Measurements from ENCODE around the gene DTWD2.

DTWD2 gene

GRCh38 chr5:119031011-119031886, 42.9 kb upstream of the DTWD2 start:
- Histone ChIP-seq H3K9ac (ENCODE audit: low read length) (no peak overlapping the region), H3K9me3 (replicated peaks; ENCODE audit: insufficient read depth, low read length) (no peaks in the 10 kb centered on the region), H3K36me3 (replicated peaks; ENCODE audit: insufficient read depth, low read length) (no peaks in the 10 kb centered on the region), H4K20me1 (ENCODE audit: insufficient read depth, low read length) (no peaks in the 10 kb centered on the region), H3K27me3 (replicated peaks; ENCODE audit: insufficient read depth, low read length) (no peaks in the 10 kb centered on the region), H3K27ac (ENCODE audit: low read length) (peak overlapping the region; percentile 67; the same call in 1 of the 2 replicates), H3K4me2 (ENCODE audit: low read depth, low read length) (peak overlapping the region; percentile 67), H3K79me2 (ENCODE audit: low read length) (no peaks in the 10 kb centered on the region), H3K4me3 (ENCODE audit: low read length) (peak overlapping the region; percentile 10; the same call in 1 of the 2 replicates), H3F3A (ENCODE audit: insufficient read depth, low read length) (peaks cover 17% of the 10 kb centered on the region), H3K4me1 (ENCODE audit: low read length) (peaks cover 29% of the 10 kb centered on the region), H3K9me2 (replicated peaks; ENCODE audit: insufficient read depth, low read length) (no peaks in the 10 kb centered on the region), H2AFZ (ENCODE audit: low read length) (peak overlapping the region; percentile 55)
- peak; percentile 82 for DNase-seq
- TF ChIP-seq CTCF (IDR thresholded peaks at IDR 0.05; ENCODE audit: low read length), result no peak
- TF ChIP-seq EZH2phosphoT487 (IDR thresholded peaks at IDR 0.05; ENCODE audit: low read length), result no peak
- TF ChIP-seq EZH2 (optimal IDR thresholded peaks at IDR 0.05; ENCODE audit: low read depth, low read length), result no peak

DNA sequence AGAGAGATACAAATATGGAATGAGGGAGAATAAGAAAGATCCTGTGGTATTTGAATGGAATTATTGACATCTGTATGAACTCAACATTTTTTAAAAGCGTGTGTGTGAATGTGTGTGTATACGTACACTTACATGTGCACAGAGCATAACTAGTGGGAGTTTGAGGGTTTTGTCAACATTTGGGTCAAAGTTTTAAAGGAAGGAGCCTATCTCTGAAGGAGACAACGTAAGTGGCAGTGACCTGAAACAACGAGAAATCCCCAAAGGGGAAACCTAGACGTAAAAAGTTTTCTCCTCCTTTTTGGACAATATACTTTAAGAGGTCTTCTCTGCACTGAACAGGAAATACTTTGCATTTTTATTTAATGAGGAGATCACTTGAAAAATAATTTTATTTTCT, 40.2 kb upstream of the DTWD2 start:
- H3K4me1 ChIP-seq (ENCODE audit: low read length), result peaks cover 29% of the 10 kb centered on the region
- no peaks in the 10 kb centered on the region for H3K36me3 ChIP-seq (replicated peaks; ENCODE audit: insufficient read depth, low read length)
- no peak for TF ChIP-seq EZH2phosphoT487 (IDR thresholded peaks at IDR 0.05; ENCODE audit: low read length)
- H3K9ac ChIP-seq (ENCODE audit: low read length), result no peak overlapping the region
- H3K79me2 ChIP-seq (ENCODE audit: low read length), result no peaks in the 10 kb centered on the region
- no peak overlapping the region for H3K4me2 ChIP-seq (ENCODE audit: low read depth, low read length)
- peaks cover 17% of the 10 kb centered on the region for H3F3A ChIP-seq (ENCODE audit: insufficient read depth, low read length)
- H2AFZ ChIP-seq (ENCODE audit: low read length), result no peak overlapping the region
- no peaks in the 10 kb centered on the region for H3K27me3 ChIP-seq (replicated peaks; ENCODE audit: insufficient read depth, low read length)
- H4K20me1 ChIP-seq (ENCODE audit: insufficient read depth, low read length), result no peaks in the 10 kb centered on the region
- no peaks in the 10 kb centered on the region for H3K9me3 ChIP-seq (replicated peaks; ENCODE audit: insufficient read depth, low read length)
- DNase-seq, result no peak
- no peaks in the 10 kb centered on the region for H3K9me2 ChIP-seq (replicated peaks; ENCODE audit: insufficient read depth, low read length)
- no peak overlapping the region for H3K4me3 ChIP-seq (ENCODE audit: low read length)
- H3K27ac ChIP-seq (ENCODE audit: low read length), result no peak overlapping the region

DNA sequence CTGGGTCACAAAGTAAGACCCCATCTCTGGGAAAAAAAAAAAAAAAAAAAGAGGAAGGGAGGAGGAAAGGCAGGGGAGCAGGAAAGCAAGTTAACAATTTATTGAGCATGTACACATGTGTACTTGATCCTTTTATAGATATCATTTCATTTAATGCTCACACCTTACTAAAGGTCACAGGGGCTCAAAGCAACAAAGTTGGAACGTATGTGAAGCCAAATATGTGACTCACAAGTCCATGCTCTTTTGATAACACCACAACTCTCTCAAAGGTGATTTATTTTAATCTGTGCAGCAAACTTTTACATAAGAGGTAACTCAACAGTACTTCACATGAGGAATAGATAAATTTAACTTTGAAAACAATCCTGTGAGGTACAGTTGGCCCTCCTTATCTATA, 34.4 kb upstream of the DTWD2 start:
- Histone ChIP-seq H3K4me2 (ENCODE audit: low read depth, low read length) (no peak overlapping the region), H3K9ac (ENCODE audit: low read length) (no peak overlapping the region)

More for the DNA sequence above, 34.4 kb upstream of the DTWD2 start:
- Histone ChIP-seq H3K4me3 (ENCODE audit: low read length) (no peak overlapping the region), H3K27me3 (replicated peaks; ENCODE audit: insufficient read depth, low read length) (no peaks in the 10 kb centered on the region), H2AFZ (ENCODE audit: low read length) (no peak overlapping the region), H3K36me3 (replicated peaks; ENCODE audit: insufficient read depth, low read length) (no peaks in the 10 kb centered on the region), H3K79me2 (ENCODE audit: low read length) (no peaks in the 10 kb centered on the region), H3K9me2 (replicated peaks; ENCODE audit: insufficient read depth, low read length) (no peaks in the 10 kb centered on the region), H3K27ac (ENCODE audit: low read length) (no peak overlapping the region), H3K4me1 (ENCODE audit: low read length) (no peaks in the 10 kb centered on the region), H3F3A (ENCODE audit: insufficient read depth, low read length) (no peaks in the 10 kb centered on the region), H3K9me3 (replicated peaks; ENCODE audit: insufficient read depth, low read length) (no peaks in the 10 kb centered on the region), H4K20me1 (ENCODE audit: insufficient read depth, low read length) (no peaks in the 10 kb centered on the region)
- TF ChIP-seq CTCF (IDR thresholded peaks at IDR 0.05; ENCODE audit: low read length), result no peak
- TF ChIP-seq EZH2phosphoT487 (IDR thresholded peaks at IDR 0.05; ENCODE audit: low read length), result no peak
- no peak for TF ChIP-seq EZH2 (optimal IDR thresholded peaks at IDR 0.05; ENCODE audit: low read depth, low read length)
- no peak for DNase-seq

Measured in MM.1S (cell line).